ENCODE measurements around the gene RBM7.

RBM7 gene

DNA sequence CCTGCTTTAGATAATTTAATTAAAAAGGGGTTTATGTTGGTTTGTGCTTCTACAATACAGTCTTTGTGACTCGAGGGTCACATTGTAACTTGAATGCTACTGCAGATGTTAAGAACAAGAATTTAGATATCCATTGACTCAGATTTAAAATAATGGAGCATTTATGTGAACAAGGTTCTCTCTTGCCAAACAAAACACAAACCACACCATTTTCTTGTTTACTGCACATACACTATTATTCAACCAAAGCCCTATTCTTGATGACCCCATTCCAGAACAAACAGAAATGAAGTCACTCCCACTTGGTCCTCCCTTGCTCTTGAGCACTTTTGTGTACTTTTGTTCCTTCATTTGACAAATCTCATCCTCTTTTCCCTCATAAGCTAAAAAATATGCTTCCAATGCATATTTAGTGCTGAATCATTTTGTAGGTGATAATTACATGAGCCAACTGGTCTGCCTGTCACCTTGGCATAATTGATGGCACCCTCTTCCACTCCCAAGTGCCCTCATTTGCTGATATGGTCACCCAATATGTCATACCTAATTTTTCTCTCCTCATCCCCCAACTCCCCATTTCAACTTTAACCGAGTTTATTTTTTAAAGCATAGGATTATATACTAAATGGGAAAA is 3.0 kb upstream of the RBM7 start:
- no peak for DNase-seq

- no peak for DNase-seq
Measured at GRCh38 chr11:114398303-114398920, 2.1 kb upstream of the RBM7 start.

DNA sequence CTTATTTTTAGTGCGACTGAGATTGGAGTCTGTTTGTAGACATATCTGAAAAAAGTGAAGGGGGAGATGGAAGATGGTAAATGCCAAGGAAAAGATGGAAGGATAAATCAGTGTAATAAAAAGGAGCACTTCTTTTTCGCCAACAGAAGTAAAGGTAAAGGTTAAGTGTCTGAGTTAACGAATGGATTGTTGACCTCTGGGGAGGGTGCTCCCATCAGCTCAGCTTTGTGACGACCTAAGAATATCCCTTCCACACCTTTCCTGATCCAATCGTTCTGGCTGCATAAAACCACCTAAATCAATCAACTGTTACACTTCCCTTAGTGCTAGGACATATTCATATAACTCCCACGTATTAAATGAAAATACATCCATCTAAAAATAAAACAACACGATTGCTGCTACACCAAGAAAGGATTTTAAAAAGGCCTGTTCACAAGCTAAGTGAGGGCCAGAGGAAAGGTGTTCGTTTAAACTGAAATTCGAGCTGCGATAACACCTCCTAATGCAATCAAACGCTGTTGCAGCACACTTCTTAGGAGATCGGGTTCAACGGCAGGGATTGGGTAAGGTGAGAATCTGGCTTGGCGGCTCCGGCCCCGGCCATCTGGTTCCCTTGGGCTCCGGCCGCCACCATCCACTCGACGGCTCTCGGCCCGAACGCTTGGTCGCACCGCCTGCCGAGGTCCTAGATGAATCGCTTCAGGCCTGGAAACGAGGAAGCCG is 813 bp upstream of the RBM7 start:
- no peak for DNase-seq

DNA sequence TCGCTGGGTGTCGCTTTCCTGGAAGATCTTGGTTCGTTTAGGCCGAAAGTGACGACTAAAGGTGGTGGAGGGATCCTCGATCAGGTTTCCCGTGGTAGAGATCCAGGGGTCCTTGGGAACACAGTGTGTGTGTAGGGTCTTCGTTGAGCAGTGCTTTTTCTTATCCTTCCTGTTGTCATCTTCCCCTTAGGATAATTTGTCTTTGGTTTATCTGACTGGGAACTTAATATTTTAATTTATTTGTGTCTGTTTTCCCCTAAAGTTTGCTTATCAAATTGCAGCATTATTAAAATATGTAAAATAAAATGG is 403 bp downstream of the RBM7 start:
- DNase-seq: no peak

GRCh38 chr11:114401311-114401710 is 845 bp downstream of the RBM7 start:
- DNase-seq: no peak

- no peak for DNase-seq
Measured at GRCh38 chr11:114412946-114413345, 12.5 kb downstream of the RBM7 start.

GRCh38 chr11:114413958-114414357 is 13.5 kb downstream of the RBM7 start:
- DNase-seq: no peak

DNA sequence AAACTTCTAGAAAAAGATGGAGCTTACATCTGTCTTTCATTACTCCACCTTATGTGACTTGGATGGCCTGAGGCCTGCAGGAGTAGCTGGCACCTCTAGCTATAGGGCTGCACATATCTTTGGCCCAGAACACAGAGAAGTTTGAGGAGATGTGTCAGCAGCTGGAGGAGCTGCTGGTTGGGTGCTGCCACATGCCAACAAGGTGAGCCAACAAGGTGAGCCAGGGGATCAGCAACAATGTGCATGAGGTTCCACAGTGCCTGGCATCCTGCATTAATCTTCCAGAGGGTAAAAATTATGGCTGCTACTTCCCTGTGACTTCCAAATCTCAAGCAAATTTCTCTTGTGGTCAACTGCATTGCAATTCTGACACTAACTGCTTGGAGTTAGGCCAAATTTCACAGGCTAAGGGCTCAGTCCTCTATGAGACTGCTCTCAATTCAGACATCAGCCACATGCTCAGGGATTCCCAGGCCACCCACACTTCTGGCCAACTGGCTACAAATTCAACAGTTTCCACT is 16.0 kb downstream of the RBM7 start:
- DNase-seq: no peak

DNA sequence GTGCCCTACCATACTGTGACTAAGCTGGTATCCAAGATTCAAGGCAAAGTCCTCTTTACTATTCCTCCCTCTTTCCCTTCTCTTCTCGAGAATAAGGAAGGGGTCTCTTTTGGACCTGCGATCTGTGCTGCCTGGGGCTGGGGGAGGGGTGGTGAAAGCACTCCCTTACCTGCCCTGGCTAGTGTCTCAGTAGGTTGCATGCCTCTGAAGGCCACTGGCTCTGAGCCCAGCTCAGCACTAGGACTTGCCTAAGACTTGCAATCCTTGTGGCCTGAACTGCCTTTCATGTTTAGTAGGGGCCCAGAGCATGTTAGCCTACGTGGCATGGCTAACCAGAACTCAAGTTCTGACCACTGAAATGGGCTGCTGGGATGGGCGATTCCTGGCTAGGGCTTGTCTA is 25.8 kb downstream of the RBM7 start:
- no peak for DNase-seq

DNA sequence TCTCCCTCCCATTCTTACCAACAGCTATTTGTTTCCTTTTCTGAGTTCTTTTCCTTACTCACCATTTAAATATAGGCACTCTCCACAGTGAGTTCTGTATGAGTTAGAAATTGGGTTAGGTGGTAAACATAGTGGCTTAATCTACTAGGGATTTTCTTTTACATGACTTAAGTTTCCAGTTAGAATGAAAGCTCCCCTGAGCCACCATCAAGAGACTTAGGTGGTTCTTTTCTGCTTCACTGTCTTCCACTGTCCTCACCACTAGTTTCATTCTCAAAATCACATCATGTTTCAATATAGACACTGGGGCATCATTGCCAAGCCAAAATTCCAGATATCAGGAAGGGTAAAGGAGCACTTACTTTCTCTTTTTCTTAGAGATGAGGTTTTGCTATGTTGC is 29.8 kb downstream of the RBM7 start:
- DNase-seq: no peak

DNA sequence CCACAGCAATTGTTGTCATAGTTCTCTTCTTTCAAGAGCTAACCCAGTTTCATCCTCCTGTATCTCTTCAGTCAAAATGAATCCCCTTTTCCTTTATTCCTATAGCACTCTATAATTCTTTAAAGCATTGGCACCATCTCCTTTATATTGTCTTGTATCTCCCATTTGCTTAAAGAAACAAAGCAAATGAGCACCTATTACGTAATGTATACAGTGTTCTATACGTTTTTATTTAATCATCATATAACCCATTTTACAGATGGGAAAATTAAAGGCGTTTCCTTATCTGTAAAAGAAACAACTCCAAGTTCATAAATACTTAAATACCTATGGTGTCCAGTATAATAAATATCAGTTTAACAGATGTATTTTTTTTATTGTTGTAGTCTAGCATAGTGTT is 32.4 kb downstream of the RBM7 start:
- DNase-seq: no peak

DNA sequence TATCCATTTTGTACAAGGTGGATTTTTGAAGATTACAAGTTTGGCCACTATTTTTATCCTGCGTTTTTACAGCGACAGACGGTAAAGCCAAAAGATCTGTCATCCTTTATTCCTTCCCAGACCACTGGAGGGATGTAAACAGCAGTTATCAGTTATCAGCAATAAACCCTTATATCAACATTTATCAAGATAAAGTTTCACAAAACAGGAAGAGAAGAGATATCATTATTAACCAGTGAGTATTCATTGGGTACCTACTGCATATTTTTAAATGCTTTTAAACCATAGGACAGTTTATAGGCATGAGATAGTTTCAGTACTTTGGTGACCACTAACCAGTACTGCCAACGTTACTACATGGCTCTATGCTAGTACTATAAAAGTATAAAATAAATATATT is 32.9 kb downstream of the RBM7 start:
- no peak for DNase-seq

DNA sequence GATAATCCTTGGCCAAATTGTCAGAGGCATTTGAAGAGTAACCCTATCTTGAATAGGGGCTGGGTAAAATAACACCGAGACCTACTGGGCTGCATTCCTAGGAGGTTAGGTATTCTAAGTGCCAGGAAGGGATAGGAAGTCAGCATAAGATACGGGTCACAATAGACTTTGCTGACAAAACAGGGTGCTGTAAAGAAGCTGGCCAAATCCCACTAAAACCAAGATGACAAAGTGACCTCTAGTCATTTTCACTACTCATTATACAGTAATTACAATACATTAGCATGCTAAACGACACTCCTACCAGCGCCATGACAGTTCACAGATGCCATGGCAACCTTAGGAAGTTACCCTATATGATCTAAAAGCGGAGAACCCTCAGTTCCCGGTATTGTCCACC is 37.8 kb downstream of the RBM7 start:
- no peak for DNase-seq

- peak; percentile 90 for DNase-seq
Measured at GRCh38 chr11:114439229-114440120, 39.0 kb downstream of the RBM7 start, which contains the start of gene REXO2. Gene REXO2, plus strand, starts transcription at chr11:114439467. Its CDS starts 62 bp downstream, at chr11:114439529.

DNA sequence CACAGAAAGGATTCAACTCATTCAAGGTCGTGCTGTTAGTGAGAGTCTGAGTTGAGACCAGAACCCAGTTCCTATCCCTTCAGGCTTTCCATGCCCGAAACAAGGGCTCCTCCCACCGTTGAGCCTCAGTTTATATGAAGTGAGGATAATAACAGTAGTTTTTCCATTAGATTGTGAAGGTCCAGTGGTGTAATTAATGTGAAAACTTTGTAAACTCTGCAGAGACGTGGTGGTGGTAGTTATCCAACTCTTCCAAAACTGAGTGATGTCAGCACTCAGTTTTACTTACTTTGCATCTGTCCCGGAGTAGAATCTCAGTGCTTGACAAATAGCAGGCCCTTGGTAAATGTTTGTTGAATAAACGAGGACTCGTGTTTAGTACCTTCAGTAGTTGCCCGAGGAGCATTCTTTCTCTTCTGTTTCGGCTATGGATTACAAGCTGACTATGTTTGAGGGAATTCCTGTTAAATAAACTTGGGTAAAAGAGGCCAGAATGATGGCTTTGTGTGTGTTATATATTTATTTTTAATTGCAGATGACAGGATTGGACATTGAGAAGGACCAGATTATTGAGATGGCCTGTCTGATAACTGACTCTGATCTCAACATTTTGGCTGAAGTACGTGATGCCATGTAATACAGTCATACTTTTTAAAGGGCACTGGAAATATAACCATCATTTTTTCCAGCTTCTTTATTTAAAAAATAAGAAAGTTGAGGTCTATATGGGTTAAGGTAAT is 39.8 kb downstream of the RBM7 start:
- DNase-seq: no peak

DNA sequence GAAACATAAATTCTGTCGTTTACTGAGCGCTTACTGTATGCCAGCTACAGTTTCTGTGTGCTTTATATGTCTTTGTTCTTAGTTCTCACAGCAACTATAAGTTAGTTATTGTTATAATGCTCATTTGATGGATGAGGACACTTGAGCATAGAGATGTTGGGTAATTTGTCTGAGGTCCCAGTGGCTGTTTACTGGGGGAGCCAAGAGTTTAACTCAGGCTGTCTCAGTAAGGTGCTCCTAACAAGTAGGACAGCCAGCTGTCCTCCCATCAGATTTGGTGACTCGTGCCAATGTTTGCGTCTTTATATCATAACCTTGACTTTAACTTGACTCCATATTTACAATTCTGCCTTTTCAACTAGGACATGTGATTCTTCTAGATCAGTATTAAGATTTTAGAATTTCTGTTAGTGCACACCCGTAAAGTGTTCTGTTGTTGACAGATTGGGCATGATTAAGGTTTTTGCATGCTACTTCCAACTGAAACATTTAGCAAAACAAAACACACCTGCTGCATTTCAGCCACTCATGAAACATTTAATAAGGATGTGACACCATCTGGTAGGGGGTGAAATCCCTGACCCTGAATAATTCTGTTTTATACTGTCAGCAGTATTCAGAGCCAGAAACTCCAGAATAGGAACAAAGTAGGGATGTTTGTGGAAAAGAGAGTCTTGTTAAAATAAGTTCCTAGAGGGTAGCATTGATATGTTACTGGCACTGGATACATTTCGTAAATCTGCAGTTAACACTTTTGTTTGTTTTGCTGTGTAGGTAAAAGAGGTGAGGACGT is 40.7 kb downstream of the RBM7 start:
- DNase-seq: no peak

GRCh38 chr11:114441921-114442320 is 41.5 kb downstream of the RBM7 start:
- DNase-seq: no peak

GRCh38 chr11:114442536-114442935 is 42.1 kb downstream of the RBM7 start:
- no peak for DNase-seq

DNA sequence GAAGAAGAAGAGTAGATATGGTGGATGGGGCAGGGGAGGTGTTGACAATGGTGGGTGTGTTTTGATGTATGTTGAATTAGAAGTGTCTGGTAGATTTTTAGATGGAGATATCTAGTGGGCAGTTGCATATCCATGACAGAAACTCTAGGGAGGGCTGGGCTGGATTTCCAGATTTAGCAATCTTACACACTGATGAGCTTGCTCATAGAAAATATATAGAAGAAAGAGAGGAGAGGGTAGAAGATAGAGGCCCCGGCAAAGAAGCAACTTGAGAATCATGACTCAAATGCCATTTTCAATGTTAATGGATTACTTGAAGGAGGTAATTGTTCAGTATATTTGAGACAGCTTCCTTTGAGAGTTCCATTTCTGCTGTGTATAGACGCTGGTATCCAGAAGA is 47.0 kb downstream of the RBM7 start:
- no peak for DNase-seq

- DNase-seq: no peak
Measured at GRCh38 chr11:114447892-114448291, 47.4 kb downstream of the RBM7 start.

- no peak for DNase-seq
Measured at GRCh38 chr11:114448749-114449482, 48.5 kb downstream of the RBM7 start.

All from activated CD4-positive, alpha-beta T cell treated with anti-CD3 and anti-CD28 coated beads for 1 hour (primary cell).